HG03095 (cell line): Measurements from ENCODE around the gene PLEKHO1.
"Not testable (repeated sequence)": the region's sequence is repeated elsewhere in the genome, so short reads cannot be mapped to it uniquely, and the experiment has no call there.

Experiments
- ATAC-seq: cut with Tn5 transposase; IDR thresholded peaks from one replicate; pipeline ENCODE4 v1.9.1; 2021; ENCODE audit warnings: moderate library complexity; ENCODE audit not compliant: unreplicated experiment

Gene PLEKHO1

DNA sequence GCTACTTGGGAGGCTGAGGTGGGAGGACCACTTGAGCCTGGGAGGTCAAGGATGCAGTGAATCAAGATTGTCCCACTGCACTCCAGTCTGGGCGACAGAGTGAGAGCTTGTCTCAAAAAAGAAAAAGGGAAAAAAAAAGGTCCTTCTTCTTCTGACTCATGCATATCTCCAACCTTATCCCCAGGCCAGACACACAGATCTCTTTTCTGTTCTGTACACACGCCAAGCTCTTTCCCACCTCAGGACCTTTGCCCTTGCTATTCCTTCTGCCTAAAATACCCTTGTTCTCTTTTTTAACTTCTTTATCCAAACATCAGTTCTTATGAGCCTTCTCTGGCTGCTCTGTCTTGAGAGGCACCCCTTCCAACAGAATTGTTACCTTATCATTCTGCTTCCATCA is 22.1 kb downstream of the PLEKHO1 start:
- ATAC-seq: no peak

DNA sequence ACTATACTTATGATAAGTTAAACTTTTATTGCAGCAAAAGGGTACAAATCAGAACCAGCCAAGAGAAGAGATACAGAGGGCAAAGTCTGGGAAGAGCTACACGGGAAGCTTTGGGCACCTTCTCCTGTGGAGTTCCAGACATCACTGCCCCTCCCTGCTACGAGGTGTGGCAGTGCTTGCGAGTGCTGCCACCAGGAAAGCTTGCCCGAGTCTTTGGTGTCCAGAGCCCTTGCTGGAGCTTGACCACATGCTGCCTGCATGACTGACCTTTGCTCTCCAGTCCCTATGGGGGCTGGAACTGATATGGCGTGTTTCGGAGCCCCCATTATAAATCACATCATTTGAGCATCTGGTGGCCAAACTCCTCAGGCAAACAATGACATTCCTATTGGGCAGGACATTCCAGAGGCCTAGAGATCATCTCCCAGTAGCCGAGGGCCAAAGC is 23.4 kb downstream of the PLEKHO1 start:
- no peak for ATAC-seq

DNA sequence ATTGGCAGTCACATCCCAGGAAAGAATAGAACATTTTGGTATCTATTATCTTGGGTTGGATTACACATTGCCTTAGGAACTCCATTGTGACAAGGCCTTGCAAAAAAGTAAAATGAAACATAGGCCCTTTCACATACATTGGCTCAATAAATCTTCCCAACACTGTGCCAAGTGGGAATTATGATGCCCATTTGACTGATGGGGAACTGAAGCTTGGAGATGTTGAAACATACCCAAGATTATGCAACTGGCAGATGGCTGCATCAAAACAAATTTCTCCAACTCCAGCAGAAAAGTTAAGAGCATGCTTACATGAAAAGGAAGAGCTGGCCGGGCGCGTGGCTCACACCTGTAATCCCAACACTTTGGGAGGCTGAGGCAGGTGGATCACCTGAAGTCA is 26.9 kb downstream of the PLEKHO1 start:
- ATAC-seq: no peak

DNA sequence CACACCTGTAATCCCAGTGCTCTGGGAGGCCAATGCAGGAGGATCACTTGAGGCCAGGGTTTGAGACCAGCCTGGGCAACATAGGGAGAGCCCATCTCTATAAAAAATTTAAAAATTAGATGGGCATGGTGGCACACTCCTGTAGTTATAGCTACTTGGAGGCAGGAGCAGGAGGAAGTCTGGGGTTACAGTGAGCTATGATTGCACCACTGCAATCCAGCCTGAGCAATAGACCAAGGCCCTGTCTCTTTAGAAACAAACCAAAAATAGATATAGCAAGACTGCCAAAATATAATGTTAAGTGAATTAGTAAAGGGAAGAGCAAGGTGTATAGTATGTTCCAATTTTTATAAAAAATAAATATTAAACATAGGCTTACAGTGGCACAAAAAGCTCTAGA is 28.8 kb downstream of the PLEKHO1 start:
- ATAC-seq: no peak

DNA sequence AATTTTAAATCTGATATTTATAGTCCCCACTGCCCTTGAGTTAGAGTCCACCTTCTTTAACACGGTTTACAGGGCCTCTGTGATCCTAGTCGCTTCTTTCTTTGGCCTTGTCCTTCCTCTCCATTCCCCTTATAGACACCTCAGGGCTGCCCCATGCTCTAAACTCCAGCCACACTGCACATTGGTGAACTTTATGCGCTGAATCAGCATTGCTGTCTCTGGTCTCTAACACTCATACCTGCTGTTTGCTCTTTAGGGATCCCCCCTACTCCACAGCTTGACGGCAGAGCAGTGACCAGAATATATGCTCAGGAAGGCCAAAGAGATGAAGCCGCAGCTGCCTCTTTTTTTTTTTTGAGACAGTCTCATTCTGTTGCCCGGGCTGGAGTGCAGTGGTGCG is 30.2 kb downstream of the PLEKHO1 start:
- ATAC-seq: no peak

DNA sequence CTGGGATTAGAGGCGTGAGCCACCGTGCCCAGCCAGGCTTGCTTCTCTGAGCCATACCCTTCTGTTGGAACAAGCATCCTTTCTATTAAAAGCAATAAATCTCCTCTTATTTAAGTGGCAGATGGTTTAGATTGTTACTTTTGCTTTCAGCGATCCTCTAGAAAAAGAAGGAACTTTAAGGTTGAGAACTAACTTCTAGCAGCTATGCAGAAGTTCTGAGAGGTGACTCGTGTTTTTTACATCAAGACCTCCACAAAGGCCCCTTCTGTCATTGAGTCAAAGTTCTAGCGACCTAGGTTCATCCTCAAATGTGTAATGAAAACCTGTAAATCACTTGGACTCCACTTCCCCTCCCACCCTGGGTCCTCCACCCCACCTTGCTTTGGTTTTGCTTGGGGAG is 30.8 kb downstream of the PLEKHO1 start:
- no peak for ATAC-seq

DNA sequence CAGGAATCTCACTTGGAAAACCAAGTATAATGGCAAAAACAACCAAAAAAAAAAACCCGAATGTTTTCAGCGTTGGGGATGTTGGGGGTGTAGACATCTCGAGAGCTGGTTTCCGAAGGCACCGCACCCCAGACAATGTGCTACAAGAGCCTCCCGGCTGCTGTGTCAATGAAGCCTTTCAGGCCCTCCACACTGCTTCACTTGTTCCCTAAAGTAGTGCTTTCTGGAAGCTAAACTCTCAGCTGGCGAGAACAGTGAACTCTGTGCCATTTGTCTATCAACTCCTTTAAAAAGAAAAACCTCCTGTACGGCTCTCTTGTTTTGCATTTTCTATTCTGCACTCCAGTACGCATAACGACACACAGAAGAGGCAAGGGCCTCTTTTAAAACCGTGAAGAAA is 32.5 kb downstream of the PLEKHO1 start:
- ATAC-seq: no peak

DNA sequence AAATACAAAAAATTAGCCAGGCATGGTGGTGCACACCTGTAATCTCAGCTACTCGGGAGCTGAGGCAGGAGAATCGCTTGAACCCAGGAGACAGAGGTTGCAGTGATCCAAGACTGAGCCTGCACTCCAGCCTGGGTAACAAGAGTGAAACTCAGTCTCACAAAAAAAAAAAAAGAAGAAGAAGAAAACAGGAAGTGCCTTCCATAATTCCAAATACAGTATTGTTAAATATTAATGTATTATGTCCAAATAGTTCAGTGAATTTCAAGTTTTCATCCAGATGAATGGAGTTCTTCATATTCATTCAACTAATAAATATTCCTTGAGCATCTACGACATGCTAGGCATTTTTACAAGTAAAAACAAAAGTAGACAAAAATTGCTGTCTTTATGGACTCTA is 33.3 kb downstream of the PLEKHO1 start:
- ATAC-seq: no peak

DNA sequence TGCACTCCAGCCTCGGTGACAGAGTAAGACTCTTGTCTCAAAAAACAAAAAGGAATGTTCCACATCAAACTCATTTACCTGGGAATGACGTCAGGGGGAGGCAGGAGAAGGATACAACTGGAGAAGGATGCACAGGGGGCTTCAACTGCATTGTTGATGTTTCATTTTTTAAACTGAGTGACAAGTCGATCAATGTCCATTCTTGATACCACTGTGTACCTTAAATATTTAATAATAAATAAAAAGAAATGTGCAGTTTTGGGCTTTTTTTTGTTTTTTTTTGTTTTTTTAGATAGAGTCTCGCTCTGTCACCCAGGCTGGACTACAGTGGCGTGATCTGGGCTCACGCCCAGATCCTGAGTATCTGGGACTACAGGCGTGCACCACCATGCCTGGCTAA is 35.8 kb downstream of the PLEKHO1 start:
- ATAC-seq: no peak

DNA sequence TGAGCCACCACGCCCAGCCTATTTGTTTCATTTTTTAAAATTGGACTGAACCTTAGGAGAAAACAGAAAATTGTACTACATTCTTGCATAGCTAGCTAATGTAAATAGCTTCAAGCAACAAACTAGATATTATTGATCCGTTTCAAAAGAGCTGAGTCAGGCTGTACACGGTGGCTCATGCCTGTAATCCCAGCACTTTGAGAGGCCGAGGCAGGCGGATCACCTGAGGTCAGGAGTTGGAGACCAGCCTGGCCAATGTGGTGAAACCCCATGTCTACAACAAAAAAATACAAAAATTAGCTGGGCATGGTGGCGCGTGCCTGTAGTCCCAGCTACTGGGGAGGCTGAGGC is 36.7 kb downstream of the PLEKHO1 start:
- ATAC-seq: not testable (repeated sequence)

DNA sequence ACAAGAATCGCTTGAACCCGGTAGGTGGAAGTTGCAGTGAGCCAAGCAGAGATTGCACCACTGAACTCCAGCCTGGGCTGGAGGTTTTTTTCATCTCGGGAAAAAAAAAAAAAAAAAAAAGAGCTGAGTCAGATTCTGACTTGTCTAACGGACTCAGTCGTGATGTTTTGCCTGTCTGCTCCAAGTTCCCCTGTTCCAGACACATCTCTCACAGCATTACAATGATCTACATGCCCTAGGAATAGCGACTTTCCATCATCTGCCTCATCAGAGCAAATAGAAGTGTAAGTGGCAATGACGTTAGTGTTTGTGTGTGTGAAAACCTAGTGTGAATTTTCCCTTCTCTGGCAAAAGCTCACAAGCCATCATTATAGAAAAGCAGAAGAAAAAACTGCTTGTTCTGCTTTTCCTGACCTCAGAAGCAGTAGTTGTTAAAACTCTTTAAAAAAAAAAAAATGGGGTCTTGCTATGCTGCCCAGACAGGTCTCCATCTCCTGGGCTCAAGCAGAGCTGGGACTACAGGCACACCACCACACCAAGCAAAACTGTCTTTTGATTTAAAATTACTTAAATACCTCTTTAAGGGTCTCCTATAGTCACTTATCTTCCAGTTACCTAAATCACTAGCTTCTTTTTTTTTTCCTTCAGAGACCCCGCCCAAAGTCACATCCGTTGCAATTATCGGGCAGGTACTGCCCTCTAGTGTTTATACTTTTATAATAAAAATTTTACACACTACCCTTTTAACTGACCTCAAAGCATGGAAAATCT is 37.3 kb downstream of the PLEKHO1 start:
- ATAC-seq: no peak

DNA sequence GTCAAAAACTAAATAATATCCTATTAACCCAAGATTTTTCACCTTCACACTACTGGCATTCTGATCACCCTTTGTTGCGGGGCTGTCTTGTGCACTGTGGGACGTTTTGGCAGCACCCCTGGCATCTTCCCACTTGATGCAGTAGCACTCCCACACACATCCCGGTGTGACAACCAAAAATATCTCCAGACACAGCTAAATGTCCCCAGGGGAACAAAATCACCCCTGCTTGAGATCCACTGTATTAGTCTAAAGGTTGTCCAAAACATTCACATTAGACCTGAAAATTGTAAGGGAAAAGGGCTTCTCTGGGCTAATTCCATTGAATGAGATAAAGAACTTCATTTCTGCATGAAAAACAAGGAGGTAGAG is 37.8 kb downstream of the PLEKHO1 start:
- no peak for ATAC-seq

DNA sequence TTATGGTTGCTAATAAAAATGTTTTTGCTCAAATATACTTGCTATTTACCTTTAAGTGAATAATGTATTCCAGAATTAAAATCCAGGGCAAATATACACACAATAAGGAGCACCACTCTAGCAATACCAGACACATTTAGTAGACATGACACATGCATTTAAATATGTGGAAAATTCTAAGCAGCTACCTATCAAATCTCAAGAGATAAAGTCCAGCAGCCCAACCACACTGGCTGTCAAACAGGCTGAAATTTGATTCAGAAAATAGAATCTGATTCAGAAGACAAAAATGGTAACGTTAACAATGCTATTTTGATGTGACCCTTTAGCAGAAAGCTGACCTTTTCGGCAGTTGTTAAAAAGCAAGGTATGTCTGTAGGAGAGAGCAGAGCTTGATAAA is 42.3 kb downstream of the PLEKHO1 start:
- no peak for ATAC-seq

DNA sequence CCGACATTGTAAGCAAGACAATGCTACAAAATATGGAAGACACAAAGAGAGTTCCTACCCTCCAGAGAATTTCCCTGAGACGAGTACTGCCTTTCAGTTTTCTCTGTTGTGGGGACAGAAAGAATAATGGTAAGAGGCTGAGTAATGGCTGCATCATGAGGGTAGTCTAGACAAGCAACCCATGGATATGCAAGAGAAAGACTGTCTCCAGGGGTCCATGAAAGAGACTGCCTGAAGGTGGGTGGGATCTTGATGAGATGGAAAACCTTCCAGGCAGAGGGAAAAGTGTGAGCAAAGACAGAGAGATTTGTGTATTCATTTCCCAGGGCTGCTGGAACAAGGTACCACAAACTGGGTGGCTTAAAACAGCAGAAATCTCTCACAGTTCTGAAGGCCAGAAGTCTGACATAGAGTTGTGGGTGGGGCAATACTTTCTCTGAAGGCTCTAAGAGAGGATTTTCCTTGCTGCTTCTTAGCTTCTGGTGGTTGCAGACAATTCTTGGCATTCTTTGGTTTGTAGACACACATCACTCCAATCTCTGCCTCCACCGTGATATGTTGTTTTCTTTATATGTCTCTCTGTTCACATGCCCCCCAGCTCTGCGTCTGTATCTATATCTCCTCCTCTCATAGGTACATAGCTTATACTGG is 44.8 kb downstream of the PLEKHO1 start:
- no peak for ATAC-seq

DNA sequence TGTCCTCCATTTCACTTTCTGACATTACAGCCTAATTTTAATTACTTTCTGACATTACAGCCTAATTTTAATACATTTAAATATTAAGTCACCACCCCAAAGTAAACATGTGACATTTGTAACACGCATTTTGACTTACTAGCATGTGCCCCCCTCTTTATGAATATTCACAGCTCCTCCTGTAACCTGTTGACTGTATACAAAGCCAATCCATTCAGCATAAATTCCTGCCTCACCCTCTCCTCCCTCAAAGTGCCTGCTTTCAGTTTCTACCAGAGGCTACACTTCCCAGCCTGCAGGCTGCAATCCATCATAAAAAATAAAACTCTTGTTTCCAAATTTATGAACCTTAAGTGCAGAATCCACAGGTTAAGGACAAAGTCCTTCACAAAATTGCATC is 46.7 kb downstream of the PLEKHO1 start:
- ATAC-seq: no peak

DNA sequence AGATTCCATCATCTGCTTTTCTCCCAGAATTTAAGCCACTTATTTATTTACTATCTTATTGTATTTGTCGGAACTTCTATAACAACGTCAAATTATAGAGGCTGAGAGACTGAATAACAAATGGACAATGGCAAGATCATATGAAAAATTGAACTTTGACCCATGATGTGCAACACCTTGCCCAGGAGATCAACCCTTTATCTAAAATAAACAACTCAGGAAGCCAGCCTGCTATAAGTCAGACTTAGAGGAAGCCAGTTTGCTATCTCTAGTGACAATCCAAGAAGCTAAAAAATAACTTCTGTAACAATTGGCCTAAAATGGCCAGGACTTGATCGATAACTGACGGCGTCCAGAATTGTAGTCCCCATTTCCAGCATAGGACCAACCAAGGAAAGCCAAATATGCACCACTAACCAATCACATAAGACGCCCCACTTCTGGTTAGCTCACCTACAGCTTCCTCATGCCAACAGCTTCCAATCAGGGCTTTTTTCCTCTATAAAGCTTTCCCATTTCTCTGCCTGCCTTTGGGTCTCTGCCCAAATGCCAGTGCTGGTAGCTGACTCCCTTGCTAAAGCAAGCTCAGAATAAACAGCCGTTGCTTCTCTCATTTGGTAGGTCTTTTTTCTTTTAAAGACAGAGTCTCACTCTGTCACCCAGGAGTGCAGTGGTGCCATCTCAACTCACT is 57.7 kb downstream of the PLEKHO1 start:
- ATAC-seq: no peak

DNA sequence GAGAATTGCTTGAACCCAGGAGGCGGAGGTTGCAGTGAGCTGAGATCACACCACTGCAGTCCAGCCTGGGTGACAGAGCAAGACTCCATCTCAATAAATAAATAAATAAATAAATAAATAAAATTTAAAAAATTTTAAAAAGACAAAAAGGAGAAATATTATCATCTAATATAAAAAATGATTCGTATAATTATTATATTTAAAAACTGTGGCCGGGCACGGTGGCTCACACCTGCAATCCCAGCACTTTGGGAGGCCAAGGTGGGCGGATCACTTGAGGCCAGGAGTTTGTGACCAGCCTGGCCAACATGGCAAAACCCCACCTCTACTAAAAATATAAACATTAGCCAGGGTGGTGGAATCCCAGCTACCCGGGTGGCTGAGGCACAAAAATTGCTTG is 58.7 kb downstream of the PLEKHO1 start:
- ATAC-seq: not testable (repeated sequence)
